CD14-positive monocyte (primary cell): ENCODE data around the gene TNFRSF18. TPM values are rescaled to one million over a fixed set of nuclear protein-coding genes. Genes with fewer than 3 reads are reported as not detected.

Source experiments
- DNase-seq, 3 donors: peaks; one replicate each; pipeline ENCODE4 v3.0.0-alpha.2; 2011 to 2022
- H2AFZ ChIP-seq: 2 replicates; pipeline ENCODE4 v1.6.0; 2012; ENCODE audit warnings: mild to moderate bottlenecking, low read depth, low read length, inconsistent platforms; ENCODE audit not compliant: insufficient read depth, poor library complexity, severe bottlenecking
- H3K27ac ChIP-seq, 2 donors: 1 replicate in 1 of 2; 2 replicates in 1 of 2; pipeline ENCODE4 v1.5.1; 2012 to 2013; ENCODE audit warnings: low read length in 2 of 2, control low read depth in 1 of 2, inconsistent platforms in 1 of 2, low read depth in 1 of 2, mild to moderate bottlenecking in 1 of 2
- H3K27me3 ChIP-seq, 2 donors: one replicate each; pipeline versions ENCODE4 v1.6.0 to v1.6.1; 2011 to 2013; ENCODE audit warnings: low read length in 2 of 2; ENCODE audit not compliant: control insufficient read depth in 2 of 2, insufficient read depth in 2 of 2
- H3K36me3 ChIP-seq, 2 donors: replicated peaks in 1 of 2; 1 replicate in 1 of 2; 2 replicates in 1 of 2; pipeline versions ENCODE4 v1.5.1 to v1.6.1; 2012 to 2013; ENCODE audit warnings: low read length in 2 of 2, control low read depth in 1 of 2, inconsistent platforms in 1 of 2, mild to moderate bottlenecking in 1 of 2; ENCODE audit not compliant: insufficient read depth in 2 of 2, control insufficient read depth in 1 of 2
- H3K4me1 ChIP-seq, 2 donors: 1 replicate in 1 of 2; 2 replicates in 1 of 2; pipeline versions ENCODE4 v1.5.1 to v1.6.1; 2012 to 2013; ENCODE audit warnings: low read length in 2 of 2, control low read depth in 1 of 2, inconsistent platforms in 1 of 2, mild to moderate bottlenecking in 1 of 2, moderate library complexity in 1 of 2; ENCODE audit not compliant: insufficient read depth in 2 of 2, control insufficient read depth in 1 of 2
- H3K4me2 ChIP-seq: replicated peaks from 2 replicates; pipeline ENCODE3; 2012; ENCODE audit warnings: low read length, moderate library complexity, mild to moderate bottlenecking; ENCODE audit not compliant: poor library complexity, severe bottlenecking; ENCODE audit errors: extremely low read depth
- H3K4me3 ChIP-seq, 3 experiments: fragments of 200-600 bp in 1 of 3; sonication (generic) in 1 of 3; replicated peaks in 1 of 3; 1 replicate in 2 of 3; 2 replicates in 1 of 3; pipeline ENCODE4 v1.5.1; 2011 to 2013; ENCODE audit warnings: low read length in 3 of 3, mild to moderate bottlenecking in 3 of 3, control low read depth in 2 of 3, low read depth in 2 of 3, inconsistent platforms in 1 of 3, moderate library complexity in 1 of 3
- H3K79me2 ChIP-seq: 2 replicates; pipeline ENCODE4 v1.6.0; 2012; ENCODE audit warnings: mild to moderate bottlenecking, control low read depth, inconsistent platforms, low read length, moderate library complexity; ENCODE audit not compliant: insufficient read depth
- H3K9ac ChIP-seq: 2 replicates; pipeline ENCODE4 v1.6.0; 2017; ENCODE audit warnings: low read length, mild to moderate bottlenecking; ENCODE audit not compliant: insufficient read depth, poor library complexity, severe bottlenecking
- H3K9me3 ChIP-seq, 2 donors: replicated peaks in 1 of 2; 1 replicate in 1 of 2; 2 replicates in 1 of 2; pipeline versions ENCODE4 v1.5.1 to v1.6.1; 2012 to 2013; ENCODE audit warnings: low read length in 2 of 2, control low read depth in 1 of 2; ENCODE audit not compliant: control insufficient read depth in 1 of 2, insufficient read depth in 1 of 2
- H4K20me1 ChIP-seq: 2 replicates; pipeline ENCODE4 v1.6.0; 2012; ENCODE audit warnings: mild to moderate bottlenecking, low read length, control low read depth, moderate library complexity; ENCODE audit not compliant: insufficient read depth
- H3K27ac Mint-ChIP-seq, 7 donors: one replicate each; pipeline ENCODE4 v1.8.0; 2020; ENCODE audit warnings: mild to moderate bottlenecking in 7 of 7, mixed read lengths in 7 of 7, moderate library complexity in 6 of 7, inconsistent platforms in 2 of 7
- H3K27me3 Mint-ChIP-seq, 3 donors: one replicate each; pipeline ENCODE4 v1.8.0; 2021 to 2022; ENCODE audit warnings: low read depth in 3 of 3, mild to moderate bottlenecking in 3 of 3, mixed read lengths in 3 of 3, moderate library complexity in 3 of 3, inconsistent platforms in 1 of 3
- H3K36me3 Mint-ChIP-seq, 2 donors: one replicate each; pipeline ENCODE4 v1.8.0; 2020; ENCODE audit warnings: mixed read lengths in 2 of 2, inconsistent platforms in 1 of 2, mild to moderate bottlenecking in 1 of 2
- H3K4me1 Mint-ChIP-seq: one replicate; pipeline ENCODE4 v1.8.0; 2020; ENCODE audit warnings: mild to moderate bottlenecking, mixed read lengths
- H3K4me3 Mint-ChIP-seq, 2 donors: one replicate each; pipeline ENCODE4 v1.8.0; 2020; ENCODE audit warnings: mild to moderate bottlenecking in 2 of 2, mixed read lengths in 2 of 2, moderate library complexity in 1 of 2
- H3K9me3 Mint-ChIP-seq, 7 donors: one replicate each; pipeline ENCODE4 v1.8.0; 2020 to 2022; ENCODE audit warnings: mixed read lengths in 7 of 7, mild to moderate bottlenecking in 6 of 7, moderate library complexity in 6 of 7, inconsistent platforms in 2 of 7
- WGBS: methylation state at CpG from one replicate; pipeline ENCODE4 v1.1.5; 2013; ENCODE audit warnings: missing lambda C conversion rate; ENCODE audit not compliant: insufficient coverage; 5-methylcytosine and 5-hydroxymethylcytosine counted together
- intact Hi-C, 2 donors: fragments of 100-400 bp; cut with micrococcal nuclease; formaldehyde crosslinking; loops; one replicate each; pipeline versions ENCODE4 v1.15.0 to v1.15.1; 2023
- polyA plus RNA-seq, 3 donors: library from polyadenylated mRNA; depleted of rRNA in 1 of 3; unstranded in 2 of 3; stranded (reverse) in 1 of 3; fragments of 300-500 nt in 2 of 3; fragments of >200 nt in 1 of 3; fragmentation: Illumina TruSeq in 2 of 3; gene quantifications; 1 replicate in 2 of 3; 2 replicates in 1 of 3; pipeline ENCODE4 v1.2.3, GENCODE V29; 2012 to 2021
- TF ChIP-seq, protein P1 (sequence below): fragments of 200-600 bp; IDR thresholded peaks from one replicate; pipeline ENCODE4 v1.8.0; 2022; ENCODE audit warnings: antibody characterized with exemption, mild to moderate bottlenecking

TNFRSF18 gene
- polyA plus RNA-seq, 3 donors, result not detected

DNA sequence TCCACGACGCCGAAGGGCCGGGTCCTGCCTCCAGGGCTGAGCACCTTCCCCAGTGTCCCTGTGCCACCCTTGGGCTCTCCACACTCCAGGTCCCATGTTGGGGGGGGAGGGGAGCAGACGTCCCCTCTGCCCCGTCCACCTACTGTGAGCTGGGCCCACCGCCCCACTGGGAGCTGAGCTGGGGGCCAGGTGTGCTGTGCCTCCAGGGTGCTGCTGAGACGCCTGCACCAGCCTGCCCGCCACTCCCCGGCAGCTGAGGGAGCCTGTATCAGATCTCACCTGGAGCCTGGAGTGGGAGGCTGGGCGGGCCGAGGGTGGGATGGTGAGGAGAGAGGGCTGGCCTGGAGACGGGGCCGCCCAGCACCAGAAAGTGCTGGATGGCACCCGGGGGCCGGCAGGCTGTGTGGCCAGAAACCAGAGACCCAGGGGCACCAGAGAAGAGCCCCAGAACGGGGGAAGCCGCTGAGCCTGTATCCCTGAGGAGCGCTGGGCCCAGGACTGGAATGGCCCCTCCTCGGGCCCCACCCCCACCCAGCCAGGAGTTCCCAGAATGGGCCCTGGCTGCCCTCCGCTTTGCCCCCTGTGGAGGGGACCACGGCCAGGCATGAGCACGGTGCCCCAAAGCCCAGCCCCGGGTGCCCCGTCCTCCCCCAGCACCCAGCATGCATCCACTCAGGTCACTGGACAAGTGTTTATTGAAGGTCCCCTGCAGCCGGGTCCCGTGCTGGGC lies 3.4 kb downstream of the TNFRSF18 start:
- H3K27ac Mint-ChIP-seq, result peak overlapping the region in 1 of 7 donors; percentile 25
- Histone ChIP-seq H3K27ac (no peak overlapping the region), H3K9me3 (no peaks in the 10 kb centered on the region), H2AFZ (no peak overlapping the region), H3K36me3 (no peaks in the 10 kb centered on the region), H3K27me3 (peaks cover 7 to 41% of the 10 kb centered on the region in 2 donors), H4K20me1 (no peaks in the 10 kb centered on the region), H3K4me1 (no peaks in the 10 kb centered on the region), H3K4me3 (no peak overlapping the region), H3K79me2 (no peaks in the 10 kb centered on the region), H3K4me2 (no peak overlapping the region), H3K9ac (no peak overlapping the region)
- intact Hi-C loops, result no loop called here
- H3K36me3 Mint-ChIP-seq, result no peaks in the 10 kb centered on the region
- H3K4me1 Mint-ChIP-seq, result no peaks in the 10 kb centered on the region
- H3K27me3 Mint-ChIP-seq, result peaks cover 35 to 70% (median 39%) of the 10 kb centered on the region in 3 donors
- 98% methylated on average over 16 of the region's 27 CpGs for WGBS
- TF ChIP-seq, protein P1, sequence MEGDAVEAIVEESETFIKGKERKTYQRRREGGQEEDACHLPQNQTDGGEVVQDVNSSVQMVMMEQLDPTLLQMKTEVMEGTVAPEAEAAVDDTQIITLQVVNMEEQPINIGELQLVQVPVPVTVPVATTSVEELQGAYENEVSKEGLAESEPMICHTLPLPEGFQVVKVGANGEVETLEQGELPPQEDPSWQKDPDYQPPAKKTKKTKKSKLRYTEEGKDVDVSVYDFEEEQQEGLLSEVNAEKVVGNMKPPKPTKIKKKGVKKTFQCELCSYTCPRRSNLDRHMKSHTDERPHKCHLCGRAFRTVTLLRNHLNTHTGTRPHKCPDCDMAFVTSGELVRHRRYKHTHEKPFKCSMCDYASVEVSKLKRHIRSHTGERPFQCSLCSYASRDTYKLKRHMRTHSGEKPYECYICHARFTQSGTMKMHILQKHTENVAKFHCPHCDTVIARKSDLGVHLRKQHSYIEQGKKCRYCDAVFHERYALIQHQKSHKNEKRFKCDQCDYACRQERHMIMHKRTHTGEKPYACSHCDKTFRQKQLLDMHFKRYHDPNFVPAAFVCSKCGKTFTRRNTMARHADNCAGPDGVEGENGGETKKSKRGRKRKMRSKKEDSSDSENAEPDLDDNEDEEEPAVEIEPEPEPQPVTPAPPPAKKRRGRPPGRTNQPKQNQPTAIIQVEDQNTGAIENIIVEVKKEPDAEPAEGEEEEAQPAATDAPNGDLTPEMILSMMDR, result no peak
- no peak for DNase-seq
- no peak overlapping the region for H3K4me3 Mint-ChIP-seq
- H3K9me3 Mint-ChIP-seq, result peaks cover 0 to 4% (median 0%) of the 10 kb centered on the region in 7 donors

DNA sequence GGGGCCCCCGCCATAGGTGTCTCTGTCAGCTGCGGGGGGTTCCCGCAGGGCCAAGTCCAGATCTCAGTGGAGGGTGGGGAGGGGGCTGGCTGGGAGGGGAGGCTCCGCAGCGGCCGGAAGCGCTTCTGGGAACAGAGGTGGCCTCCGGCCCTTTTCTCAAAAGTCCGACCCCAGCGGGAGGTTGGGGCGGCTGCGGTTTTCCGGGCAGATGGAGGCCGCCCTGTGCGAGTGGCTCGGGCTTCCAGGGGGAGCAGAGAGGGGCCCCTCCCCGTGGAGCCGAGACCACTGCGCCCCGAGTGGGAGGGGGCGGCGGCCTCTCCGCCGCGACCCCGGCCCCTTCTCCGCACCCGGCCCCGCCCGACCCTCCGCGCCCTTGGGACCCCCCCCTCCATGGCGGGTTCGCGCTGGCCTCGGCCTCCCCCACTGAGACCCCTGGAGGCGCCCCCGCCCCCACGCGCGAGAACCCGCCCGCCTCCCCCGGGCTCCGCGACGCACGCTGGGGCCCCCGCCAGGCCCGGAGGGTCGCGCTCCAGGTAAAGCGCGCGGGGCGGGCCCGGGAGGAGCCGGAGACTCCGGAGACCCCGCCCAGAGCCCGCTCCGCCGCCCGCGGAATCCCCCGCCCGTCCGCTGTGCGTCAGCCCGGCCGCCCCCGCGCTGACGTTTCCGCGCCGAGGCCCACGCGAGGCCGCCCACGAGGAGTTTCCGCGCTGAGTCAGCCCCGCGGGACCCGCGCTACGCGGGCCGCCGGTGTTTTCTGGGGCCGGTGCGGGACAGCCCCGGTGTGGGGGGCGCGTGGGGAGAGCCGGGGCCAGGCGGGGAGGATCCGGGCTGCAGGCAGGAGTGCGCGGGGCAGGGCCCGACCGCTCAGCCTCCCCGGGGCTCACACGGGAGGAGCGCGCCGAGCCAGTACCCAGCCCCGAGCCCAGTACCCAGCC lies 5.2 kb downstream of the TNFRSF18 start:
- WGBS, result under 1% methylated on average over 77 of the region's 109 CpGs
- Histone ChIP-seq H3K4me3 (no peak overlapping the region), H3K9me3 (no peaks in the 10 kb centered on the region), H3K9ac (no peak overlapping the region), H4K20me1 (no peaks in the 10 kb centered on the region), H3K27ac (no peak overlapping the region), H3K36me3 (no peaks in the 10 kb centered on the region), H3K4me2 (peak overlapping the region; percentile 29), H2AFZ (no peak overlapping the region), H3K79me2 (no peaks in the 10 kb centered on the region), H3K27me3 (peaks cover 2 to 24% of the 10 kb centered on the region in 2 donors), H3K4me1 (no peaks in the 10 kb centered on the region)
- Mint-ChIP-seq H3K27ac (peak overlapping the region in 3 of 7 donors; percentile 45 to 54 (median 48)), H3K4me1 (no peaks in the 10 kb centered on the region), H3K36me3 (no peaks in the 10 kb centered on the region), H3K4me3 (peak overlapping the region in 1 of 2 donors; percentile 30), H3K9me3 (peaks cover 0 to 3% (median 0%) of the 10 kb centered on the region in 7 donors), H3K27me3 (peaks cover 19 to 51% (median 21%) of the 10 kb centered on the region in 3 donors)
- TF ChIP-seq, protein P1, result no peak
- intact Hi-C loops, result no loop called here
- peak in 2 of 3 donors; percentile 26 to 81 for DNase-seq
